Stimulated activated CD8-positive, alpha-beta memory T cell treated with anti-CD3 and anti-CD28 coated beads, Interleukin-15, amount 100 ng/mL, for 1 hour (primary cell): Measurements from ENCODE around the gene C2orf68.
A peak's percentile ranks its signal among the peaks of the same experiment; 100 is the strongest.
"Not testable (repeated sequence)": the region's sequence is repeated elsewhere in the genome, so short reads cannot be mapped to it uniquely, and the experiment has no call there.

ENCODE experiments used
- DNase-seq: peaks from one replicate; pipeline ENCODE4 v3.0.0-alpha.2; 2020; ENCODE audit warnings: low read depth

The C2orf68 gene

GRCh38 chr2:85628658-85629057 lies 16.8 kb upstream of the C2orf68 start:
- DNase-seq, result no peak

GRCh38 chr2:85623991-85624390 lies 12.1 kb upstream of the C2orf68 start:
- no peak for DNase-seq

- DNase-seq, result no peak
Observed at GRCh38 chr2:85621338-85621737, 9.5 kb upstream of the C2orf68 start.

DNA sequence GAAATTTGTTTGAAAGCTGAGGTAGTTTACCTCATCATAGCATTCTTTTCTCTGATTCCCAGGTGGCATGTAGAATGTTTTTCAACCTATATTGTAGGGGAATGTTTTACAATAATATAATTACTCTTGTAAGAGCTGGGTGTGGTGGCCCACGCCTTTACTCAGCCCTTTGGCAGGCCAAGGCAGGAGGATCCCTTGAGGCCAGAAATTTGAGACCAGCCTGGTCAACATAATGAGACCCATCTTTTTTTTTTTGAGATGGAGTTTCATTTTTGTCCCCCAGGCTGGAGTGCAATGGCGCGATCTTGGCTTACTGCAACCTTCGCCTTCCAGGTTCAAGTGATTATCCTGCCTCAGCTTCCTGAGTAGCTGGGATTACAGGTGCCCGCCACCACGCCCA lies 7.8 kb upstream of the C2orf68 start:
- DNase-seq, result no peak

GRCh38 chr2:85617723-85618122 lies 5.9 kb upstream of the C2orf68 start:
- not testable (repeated sequence) for DNase-seq

GRCh38 chr2:85615413-85615728 lies 3.5 kb upstream of the C2orf68 start:
- DNase-seq, result no peak

DNA sequence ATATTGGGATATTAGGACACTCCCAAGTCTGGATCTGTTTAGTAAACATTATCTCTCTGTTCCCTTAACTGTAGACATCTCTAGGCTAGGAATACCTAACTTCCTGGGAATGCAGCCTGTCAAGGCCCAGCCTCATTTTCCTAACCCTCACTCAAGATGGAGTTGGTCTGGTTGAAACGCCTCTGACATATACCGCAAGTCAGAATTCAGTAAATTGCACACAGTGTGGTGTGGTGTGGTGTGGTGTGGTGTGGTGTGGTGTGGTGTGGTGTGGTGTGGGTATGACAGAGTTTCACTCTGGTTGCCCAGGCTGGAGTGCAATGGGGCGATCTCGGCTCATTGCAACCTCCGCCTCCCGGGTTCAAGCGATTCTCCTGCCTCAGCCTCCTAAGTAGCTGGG lies 2.9 kb upstream of the C2orf68 start:
- not testable (repeated sequence) for DNase-seq

DNA sequence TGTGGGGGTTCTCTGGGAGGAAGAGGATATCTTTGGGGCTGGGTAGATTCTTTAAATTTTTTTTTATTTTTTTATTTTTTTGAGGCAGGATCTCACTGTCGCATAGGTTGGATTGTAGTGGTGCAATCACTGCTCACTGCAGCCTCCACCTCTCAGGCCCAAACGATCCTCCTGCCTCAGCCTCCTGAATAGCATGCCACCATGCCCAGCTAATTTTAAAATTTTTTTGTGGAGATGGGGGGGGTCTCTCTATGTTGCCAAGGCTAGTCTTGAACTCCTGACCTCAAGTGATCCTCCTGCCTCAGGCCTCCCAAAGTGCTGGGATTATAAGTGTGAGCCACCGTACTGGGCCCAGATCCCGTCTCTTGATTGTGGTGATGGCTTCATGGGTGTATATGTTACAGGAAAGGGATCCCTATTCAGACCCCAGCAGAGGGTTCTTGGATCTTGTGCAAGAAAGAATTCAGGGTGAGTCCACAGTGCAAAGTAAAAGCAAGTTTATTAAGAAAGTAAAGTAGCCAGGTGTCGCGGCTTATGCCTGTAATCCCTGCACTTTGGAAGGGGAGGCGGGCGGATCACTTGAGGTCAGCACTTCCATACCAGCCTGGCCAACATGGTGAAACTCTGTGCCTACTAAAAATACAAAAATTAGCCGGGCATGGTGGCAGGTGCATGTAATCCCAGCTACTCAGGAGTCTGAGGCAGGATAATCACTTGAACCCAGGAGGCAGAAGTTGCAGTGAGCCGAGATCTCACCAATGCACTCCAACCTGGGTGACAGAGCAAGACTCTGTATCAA lies 2.0 kb upstream of the C2orf68 start:
- no peak for DNase-seq

DNA sequence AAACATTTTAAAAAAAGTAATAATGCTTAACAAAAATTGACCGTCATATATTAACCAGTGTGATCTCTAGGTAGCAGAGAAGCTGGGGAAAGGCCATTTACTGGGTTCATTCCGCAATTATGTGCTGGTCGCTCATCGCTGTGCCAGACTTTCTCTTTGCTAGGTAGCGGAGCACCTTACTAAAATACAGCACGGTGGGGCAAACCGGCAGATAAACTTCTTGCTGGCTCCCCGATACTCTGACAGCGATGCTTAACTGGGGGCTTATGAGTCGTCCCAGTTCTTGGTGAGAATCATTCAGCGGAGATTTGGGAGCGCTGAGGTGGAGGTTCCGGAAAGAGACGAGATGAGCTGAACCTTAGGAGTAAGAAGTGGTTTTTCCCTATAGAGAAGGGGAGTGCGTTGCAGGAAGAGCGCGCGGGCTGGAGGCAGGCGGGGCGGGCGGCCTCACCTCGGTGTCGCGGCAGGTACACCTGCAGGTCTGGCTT lies 605 bp downstream of the C2orf68 start:
- DNase-seq, result no peak

GRCh38 chr2:85607268-85608215 lies 4.3 kb downstream of the C2orf68 start:
- no peak for DNase-seq

DNA sequence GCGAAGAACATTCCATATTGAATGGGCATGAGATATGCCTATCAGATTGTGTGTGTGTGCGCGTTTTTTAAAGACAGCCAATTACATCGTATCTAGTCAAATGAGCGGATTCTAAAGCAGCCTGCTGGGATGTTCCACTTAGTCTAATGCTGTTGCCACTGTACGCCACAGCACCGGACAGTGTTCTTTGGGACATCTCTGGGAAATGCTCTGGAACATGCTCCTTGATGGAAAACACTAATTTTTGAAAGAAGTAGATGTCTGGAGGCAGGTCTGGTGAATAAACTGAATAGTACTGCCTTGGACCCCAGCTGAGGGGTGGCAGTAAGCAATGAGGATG lies 5.8 kb downstream of the C2orf68 start:
- DNase-seq, result no peak

- no peak for DNase-seq
Observed at GRCh38 chr2:85605406-85606115, 6.3 kb downstream of the C2orf68 start.

DNA sequence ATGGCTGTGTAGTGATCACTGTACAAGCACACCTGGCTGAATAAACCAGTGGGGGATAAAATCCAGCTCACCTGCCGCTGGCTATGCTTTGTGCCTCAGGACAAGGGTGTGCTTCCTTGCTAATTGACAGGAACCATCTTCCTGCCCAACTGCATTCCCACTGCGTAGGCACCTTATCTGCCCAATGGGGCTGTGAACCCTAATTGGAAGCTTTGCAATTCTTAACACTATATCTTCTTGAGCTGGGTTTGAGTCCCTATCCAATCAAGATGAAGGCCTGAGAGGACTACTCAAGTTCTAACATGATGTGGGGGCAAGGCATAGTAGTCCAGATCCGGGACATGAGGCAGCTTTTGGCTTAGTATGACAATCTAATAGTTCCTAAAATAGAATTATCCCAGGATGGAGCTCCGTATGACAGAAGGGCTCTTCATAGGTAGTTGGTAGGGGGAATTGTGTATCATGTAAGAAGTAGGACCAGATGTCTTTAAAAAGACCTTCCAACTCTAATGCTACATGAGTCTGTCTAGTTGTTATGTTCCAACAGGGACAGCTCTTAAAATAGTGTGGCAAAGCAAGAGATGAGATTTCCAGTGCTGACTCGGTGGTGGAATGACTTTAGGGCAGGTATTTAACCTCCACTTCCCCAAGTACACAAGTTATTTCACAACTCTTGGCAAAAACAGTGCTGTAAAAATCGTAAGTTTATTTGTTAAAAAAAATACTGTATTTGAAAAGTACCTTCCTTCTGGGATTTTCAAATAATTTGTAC lies 7.1 kb downstream of the C2orf68 start:
- DNase-seq, result no peak

GRCh38 chr2:85604133-85604444 lies 7.8 kb downstream of the C2orf68 start:
- DNase-seq, result not testable (repeated sequence)

DNA sequence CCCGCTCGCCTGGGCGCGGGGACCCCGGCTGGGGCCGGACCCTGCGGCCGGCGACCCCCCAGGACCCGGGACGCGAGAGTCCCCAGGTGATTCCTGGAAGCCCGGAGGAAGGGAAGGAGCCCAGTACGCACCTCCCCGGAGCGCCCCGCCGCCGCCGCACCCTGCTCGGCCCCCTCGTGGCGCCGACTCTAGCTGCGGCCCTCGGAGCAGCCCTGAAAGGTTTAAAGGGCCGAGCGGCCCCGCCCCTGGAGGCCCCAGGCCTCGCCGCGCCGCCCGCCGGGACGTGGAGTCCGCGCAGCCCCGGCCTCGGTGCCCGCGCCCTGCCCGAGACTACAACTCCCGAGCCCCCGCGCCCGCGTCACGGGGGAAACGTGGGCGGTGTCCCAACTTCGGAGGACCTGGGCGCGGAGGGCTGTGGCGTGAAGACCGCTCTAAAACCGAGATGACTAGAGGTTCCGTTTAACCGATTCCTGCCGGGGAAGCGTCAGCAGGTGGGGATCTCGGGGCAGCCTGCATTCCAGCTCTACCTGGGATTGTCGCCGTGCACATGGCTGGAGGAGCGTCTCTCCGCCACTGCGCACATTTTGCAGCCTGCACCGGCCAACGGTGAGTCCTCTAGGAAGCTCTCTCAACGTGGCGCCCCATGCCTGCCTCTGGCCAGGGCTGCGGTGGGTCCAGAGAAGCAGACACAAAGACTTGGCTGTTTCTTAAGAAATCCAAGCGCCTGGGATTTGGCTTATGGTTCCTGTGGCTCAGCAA lies 9.2 kb downstream of the C2orf68 start, which contains the start of gene TMEM150A:
TSS of gene TMEM150A (minus strand) at position 223 of the 759 bp plus-strand sequence. CDS start 750 bp downstream, outside the sequence.
- peak; percentile 66 for DNase-seq

GRCh38 chr2:85601771-85602475 lies 9.9 kb downstream of the C2orf68 start:
- no peak for DNase-seq

DNA sequence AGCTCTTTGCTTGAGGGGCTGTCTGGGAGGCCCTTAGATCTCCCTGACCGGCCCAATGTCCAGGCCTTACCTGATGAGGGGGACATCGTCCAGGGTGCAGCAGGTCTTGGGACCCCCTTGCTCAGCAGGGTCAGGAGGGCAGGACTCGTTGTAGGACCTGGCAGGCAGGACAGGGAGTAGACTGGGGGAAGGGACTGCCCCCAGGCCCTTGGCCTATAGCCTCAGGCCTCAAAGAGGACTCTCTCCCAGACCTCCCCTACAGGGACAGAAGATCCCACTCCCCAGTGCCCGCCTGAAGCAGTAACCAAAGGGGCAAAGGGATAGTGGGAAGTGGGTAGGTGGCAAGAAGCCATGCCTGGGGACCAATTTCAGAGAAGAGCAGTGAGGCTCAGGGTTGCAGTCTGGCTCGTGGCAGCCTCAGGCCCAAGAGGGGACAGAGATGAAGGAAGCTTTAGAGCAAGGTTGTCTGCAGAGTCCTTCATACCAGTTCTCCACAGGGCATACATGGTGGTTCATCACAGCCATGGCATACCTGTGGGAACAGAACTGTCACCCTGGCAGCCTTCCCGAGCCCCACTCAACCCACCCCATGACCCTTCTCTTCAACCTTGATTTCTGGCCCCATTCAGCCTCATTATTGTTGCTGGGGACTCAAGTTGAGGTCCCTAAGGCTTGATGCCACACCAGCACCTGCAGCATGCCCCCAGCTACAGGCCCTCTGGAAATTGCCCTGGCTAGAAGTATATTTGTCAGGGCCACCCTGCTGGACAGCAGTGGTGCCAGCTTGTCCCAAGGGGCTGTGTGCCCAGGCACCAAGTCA lies 10.7 kb downstream of the C2orf68 start:
- no peak for DNase-seq

- DNase-seq, result no peak
Observed at GRCh38 chr2:85600235-85600575, 11.7 kb downstream of the C2orf68 start.

- no peak for DNase-seq
Observed at GRCh38 chr2:85599468-85600234, 12.2 kb downstream of the C2orf68 start.
